Esophagus squamous epithelium (tissue), 4 donors: Measurements from ENCODE around the gene MICALL2.

ENCODE experiments used
- POLR2A ChIP-seq, 4 donors: fragments of 450-650 bp; IDR thresholded peaks; one replicate each; pipeline ENCODE4 v1.6.1; 2017; ENCODE audit warnings: antibody characterized with exemption in 4 of 4, mild to moderate bottlenecking in 4 of 4, moderate library complexity in 3 of 4
- TF ChIP-seq, protein P1 (sequence below), 6 experiments: fragments of 450-650 bp in 4 of 6; fragments of 200-600 bp in 2 of 6; sonication (generic) in 2 of 6; IDR thresholded peaks; one replicate each; pipeline ENCODE4 v1.5.1; 2016 to 2019; ENCODE audit warnings: antibody characterized with exemption in 6 of 6, mild to moderate bottlenecking in 4 of 6, moderate library complexity in 4 of 6

DNA sequence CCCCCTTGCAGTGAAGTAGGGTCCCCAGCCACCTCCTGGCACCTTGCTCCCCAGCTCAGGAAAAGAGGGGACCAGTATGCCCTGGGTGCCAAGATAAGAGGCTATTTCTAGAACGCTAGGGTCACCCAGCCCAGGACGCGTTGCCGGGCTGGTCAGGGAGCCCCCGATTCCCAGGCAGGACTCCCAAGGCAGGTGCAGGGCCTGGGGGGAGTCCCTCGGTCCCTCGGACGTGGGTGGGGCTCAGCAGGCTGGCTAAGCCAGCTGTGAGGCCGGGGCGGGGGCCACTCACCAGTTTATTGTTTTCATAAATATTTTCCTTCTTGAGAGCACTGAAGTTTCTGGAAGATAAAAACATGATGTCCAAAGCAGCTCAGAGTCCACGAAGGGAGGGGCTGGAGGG lies 9.3 kb downstream of the MICALL2 start:
- TF ChIP-seq, protein P1, sequence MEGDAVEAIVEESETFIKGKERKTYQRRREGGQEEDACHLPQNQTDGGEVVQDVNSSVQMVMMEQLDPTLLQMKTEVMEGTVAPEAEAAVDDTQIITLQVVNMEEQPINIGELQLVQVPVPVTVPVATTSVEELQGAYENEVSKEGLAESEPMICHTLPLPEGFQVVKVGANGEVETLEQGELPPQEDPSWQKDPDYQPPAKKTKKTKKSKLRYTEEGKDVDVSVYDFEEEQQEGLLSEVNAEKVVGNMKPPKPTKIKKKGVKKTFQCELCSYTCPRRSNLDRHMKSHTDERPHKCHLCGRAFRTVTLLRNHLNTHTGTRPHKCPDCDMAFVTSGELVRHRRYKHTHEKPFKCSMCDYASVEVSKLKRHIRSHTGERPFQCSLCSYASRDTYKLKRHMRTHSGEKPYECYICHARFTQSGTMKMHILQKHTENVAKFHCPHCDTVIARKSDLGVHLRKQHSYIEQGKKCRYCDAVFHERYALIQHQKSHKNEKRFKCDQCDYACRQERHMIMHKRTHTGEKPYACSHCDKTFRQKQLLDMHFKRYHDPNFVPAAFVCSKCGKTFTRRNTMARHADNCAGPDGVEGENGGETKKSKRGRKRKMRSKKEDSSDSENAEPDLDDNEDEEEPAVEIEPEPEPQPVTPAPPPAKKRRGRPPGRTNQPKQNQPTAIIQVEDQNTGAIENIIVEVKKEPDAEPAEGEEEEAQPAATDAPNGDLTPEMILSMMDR (IDR thresholded peaks at IDR 0.05), result no peak
- no peak for TF ChIP-seq POLR2A (IDR thresholded peaks at IDR 0.05)
